Stimulated activated CD8-positive, alpha-beta memory T cell treated with anti-CD3 and anti-CD28 coated beads, Interleukin-4, amount 100 ng/mL, for 4 hours (primary cell): ENCODE data around the gene PRR20G.

Experiments used
- DNase-seq, 2 donors: peaks; one replicate each; pipeline ENCODE4 v3.0.0-alpha.2; 2020; ENCODE audit warnings: low read depth in 2 of 2, low spot score in 1 of 2

The PRR20G gene

DNA sequence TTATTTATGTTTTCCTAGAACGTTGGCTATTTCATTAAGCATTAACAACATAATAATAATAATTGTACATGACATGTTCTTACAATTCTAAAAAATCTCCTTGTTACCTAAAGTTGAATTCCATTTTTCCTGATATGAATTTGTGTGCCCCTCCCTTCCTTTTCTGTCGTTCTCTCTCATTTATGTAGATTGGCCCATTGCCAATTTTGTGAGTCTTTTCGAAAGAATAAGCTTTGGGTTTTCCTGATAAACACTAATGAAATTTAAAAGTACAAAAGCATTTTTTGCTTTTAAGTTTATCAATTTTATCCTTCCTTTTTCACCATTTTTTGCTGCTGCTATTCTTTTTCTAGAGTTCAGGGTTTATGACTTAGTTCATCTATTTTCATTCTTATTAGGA lies 50.0 kb downstream of the PRR20G start:
- no peak for DNase-seq

DNA sequence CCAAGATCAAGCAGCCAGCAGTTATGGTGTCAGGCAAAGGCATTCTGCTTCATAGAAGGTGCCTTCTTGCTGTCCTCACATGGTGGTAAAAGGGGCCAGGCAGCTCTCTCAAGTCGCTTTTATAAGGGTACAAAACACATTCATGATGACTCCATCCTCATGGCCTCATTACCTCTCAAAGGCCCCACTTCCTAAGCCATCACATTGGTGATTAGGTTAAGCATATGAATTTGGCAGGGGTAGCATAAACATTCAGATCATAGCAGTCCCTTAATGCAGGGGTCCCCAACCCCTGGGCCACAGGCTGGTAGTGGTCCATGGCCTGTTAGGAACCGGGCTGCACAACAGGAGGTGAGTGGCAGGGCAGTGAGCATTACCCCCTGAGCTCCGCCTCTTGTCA lies 52.1 kb downstream of the PRR20G start:
- no peak for DNase-seq

DNA sequence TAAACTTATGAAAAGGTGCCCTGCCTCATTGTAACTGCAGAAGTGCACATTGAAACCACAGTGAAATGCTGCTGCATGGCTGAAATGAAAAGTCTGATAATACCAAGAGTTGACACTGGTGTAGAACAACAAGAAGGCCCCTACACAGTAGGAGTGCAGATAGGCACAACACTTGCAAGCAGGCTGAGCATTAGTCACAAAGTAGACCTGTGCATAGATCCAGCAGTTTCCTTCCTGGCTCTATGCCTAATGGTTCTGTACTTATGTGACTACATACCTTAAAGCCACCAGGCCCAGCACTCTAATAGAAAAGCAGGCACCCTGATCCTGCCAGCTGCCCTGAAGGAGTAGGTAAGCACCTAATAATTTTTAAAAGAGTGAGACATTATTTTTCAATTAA lies 53.1 kb downstream of the PRR20G start:
- DNase-seq: no peak
